Heart left ventricle (tissue), 16 donors: ENCODE data around the gene PTPRD. TPM values are rescaled to one million over a fixed set of nuclear protein-coding genes. Genes with fewer than 3 reads are reported as not detected.
A peak's percentile ranks its signal among the peaks of the same experiment; 100 is the strongest.

ENCODE experiments used
- ATAC-seq, 4 donors: fragments of 200-7000 bp; cut with Tn5 transposase; one replicate each; pipeline ENCODE4 v1.9.1; 2020 to 2022; ENCODE audit warnings: moderate library complexity in 4 of 4, mild to moderate bottlenecking in 3 of 4, moderate number of reproducible peaks in 1 of 4
- DNase-seq, 5 donors: peaks; one replicate each; pipeline ENCODE4 v3.0.0-alpha.2; 2020
- H3K27ac ChIP-seq, 12 donors: fragments of 200-600 bp; sonication (generic) in 4 of 12; one replicate each; pipeline versions ENCODE4 v1.5.0 to v1.8.0; 2016 to 2022; ENCODE audit warnings: mild to moderate bottlenecking in 2 of 12
- H3K27me3 ChIP-seq, 9 donors: fragments of 200-600 bp; sonication (generic) in 2 of 9; one replicate each; pipeline versions ENCODE4 v1.5.1 to v1.8.0; 2016 to 2022; ENCODE audit warnings: mild to moderate bottlenecking in 3 of 9
- H3K36me3 ChIP-seq, 9 donors: fragments of 200-600 bp; sonication (generic) in 2 of 9; one replicate each; pipeline versions ENCODE4 v1.5.0 to v1.8.0; 2018 to 2022; ENCODE audit warnings: mild to moderate bottlenecking in 2 of 9
- H3K4me1 ChIP-seq, 12 donors: fragments of 200-600 bp; sonication (generic) in 4 of 12; one replicate each; pipeline versions ENCODE4 v1.5.0 to v1.8.0; 2016 to 2022; ENCODE audit warnings: mild to moderate bottlenecking in 3 of 12
- H3K4me3 ChIP-seq, 12 donors: fragments of 200-600 bp; sonication (generic) in 4 of 12; one replicate each; pipeline versions ENCODE4 v1.5.0 to v1.8.0; 2017 to 2022; ENCODE audit warnings: mild to moderate bottlenecking in 9 of 12, moderate library complexity in 4 of 12
- H3K9me3 ChIP-seq, 12 donors: fragments of 200-600 bp; sonication (generic) in 4 of 12; one replicate each; pipeline versions ENCODE4 v1.5.0 to v1.8.0; 2016 to 2022; ENCODE audit warnings: mild to moderate bottlenecking in 1 of 12
- CTCF ChIP-seq, 12 donors: fragments of 200-600 bp; sonication (generic) in 4 of 12; IDR thresholded peaks; one replicate each; pipeline versions ENCODE4 v1.5.0 to v1.8.0; 2018 to 2022; ENCODE audit warnings: antibody characterized with exemption in 12 of 12, mild to moderate bottlenecking in 5 of 12
- POLR2A ChIP-seq, 2 donors: fragments of 450-650 bp; IDR thresholded peaks; one replicate each; pipeline ENCODE4 v1.6.1; 2017; ENCODE audit warnings: antibody characterized with exemption in 2 of 2, mild to moderate bottlenecking in 2 of 2, moderate library complexity in 2 of 2
- WGBS, 4 donors: extraction: QIAGEN DNeasy Blood & Tissue Kit in 2 of 4; methylation state at CpG; one replicate each; pipeline versions ENCODE4 v1.1.5 to v1.1.7; 2013 to 2018; 5-methylcytosine and 5-hydroxymethylcytosine counted together
- intact Hi-C, 10 donors: fragments of 100-400 bp; cut with DNase I; formaldehyde crosslinking; loops; one replicate each; pipeline versions ENCODE4 v1.11.1 to v1.14.2; 2022
- polyA plus RNA-seq, 2 donors: library from polyadenylated mRNA; stranded (reverse); fragments of 200-250 nt; gene quantifications; one replicate each; pipeline ENCODE4 v1.2.3, GENCODE V29; 2013
- total RNA-seq, 9 donors: library from RNA; depleted of rRNA in 2 of 9; stranded (reverse); fragments of >200 nt in 2 of 9; fragmentation: NEBNext Ultra II Directional in 3 of 9; extraction: Animal tissue kit (Norgen Biotek cat#: 25700) in 3 of 9; gene quantifications; one replicate each; pipeline versions ENCODE4 v1.1.0 to v1.2.4, GENCODE V29; 2016 to 2023
- donor health status: ischemic (EF 13 %, LVEDD 7.1; RV severe dilation, severe dysfunction).
- donor health status: healthy with polysubstance abuse.
- donor health status: DM: no; HTN: yes; CAD: no.
- donor health status: DM: no; HTN: no; CAD: no.
- donor health status: ischemic (EF 25% LVEDD 6.9; RV normal size, moderate dysfunction).
- donor health status: ischemic (EF 25% LVEDD 5.7; RV mildly dilated, moderate dysfunction).
- donor health status: healthy.
- donor health status: DM: yes; HTN: yes; CAD: no.
- donor health status: ischemic (EF 35%, LVEDD 5.7; RV mildly dilated, moderate dysfunction).
- donor health status: nonischemic (EF 11% LVEDD 7.7; RV severe dilation, severe dysfunction).
- donor health status: DM: yes; HTN: yes; CAD: no.
- donor health status: PGD.
- donor health status: ischemic (EF 29% LVEDD 5.4; RV normal size, mild dysfunction).
- donor health status: nonischemic (EF 23%, LVEDD 6.1; RV moderate dilation, normal function).

The PTPRD gene
- total and polyA plus RNA-seq, 11 donors = 1.4 to 25.3 (median 15.1) TPM

GRCh38 chr9:9257999-9258498 is 1354.8 kb downstream of the PTPRD start:
- Histone ChIP-seq H3K4me3 (no peak overlapping the region), H3K9me3 (peaks cover 0 to 7% (median 0%) of the 10 kb centered on the region in 12 donors), H3K4me1 (no peaks in the 10 kb centered on the region), H3K27ac (no peak overlapping the region), H3K27me3 (no peaks in the 10 kb centered on the region), H3K36me3 (no peaks in the 10 kb centered on the region)
- DNase-seq = no peak
- intact Hi-C loops = no loop called here
- WGBS, 4 donors = 78 to 82% (median 79%) methylated on average over 3 of the region's 3 CpGs
- TF ChIP-seq CTCF (IDR thresholded peaks at IDR 0.05) = no peak
- TF ChIP-seq POLR2A (IDR thresholded peaks at IDR 0.05) = no peak
- no peak for ATAC-seq

GRCh38 chr9:9246726-9247125 is 1366.1 kb downstream of the PTPRD start:
- no peak overlapping the region for H3K4me3 ChIP-seq
- H3K9me3 ChIP-seq = peaks cover 0 to under 1% (median 0%) of the 10 kb centered on the region in 12 donors
- H3K27me3 ChIP-seq = no peaks in the 10 kb centered on the region
- WGBS, 4 donors = 44 to 68% (median 62%) methylated on average over 2 of the region's 2 CpGs
- intact Hi-C loops = no loop called here
- H3K27ac ChIP-seq = no peak overlapping the region
- TF ChIP-seq POLR2A (IDR thresholded peaks at IDR 0.05) (no peak), CTCF (IDR thresholded peaks at IDR 0.05) (no peak)
- DNase-seq (no peak), ATAC-seq (no peak)
- H3K4me1 ChIP-seq = no peaks in the 10 kb centered on the region
- H3K36me3 ChIP-seq = no peaks in the 10 kb centered on the region

- no peaks in the 10 kb centered on the region for H3K27me3 ChIP-seq
- DNase-seq (no peak), ATAC-seq (no peak)
- intact Hi-C loops = no loop called here
- no peaks in the 10 kb centered on the region for H3K4me1 ChIP-seq
- peaks cover 0 to 17% (median 2%) of the 10 kb centered on the region in 12 donors for H3K9me3 ChIP-seq
- H3K27ac ChIP-seq = no peak overlapping the region
- H3K4me3 ChIP-seq = no peak overlapping the region
- H3K36me3 ChIP-seq = no peaks in the 10 kb centered on the region
- TF ChIP-seq POLR2A (IDR thresholded peaks at IDR 0.05) (no peak), CTCF (IDR thresholded peaks at IDR 0.05) (no peak)
Measured at GRCh38 chr9:9231946-9232345, 1380.9 kb downstream of the PTPRD start.

GRCh38 chr9:9229269-9229668 is 1383.5 kb downstream of the PTPRD start:
- intact Hi-C loops = loop anchor here in 1 of 10 donors (10.0 kb wide), 1 partner anchor 56 kb away; no protein-coding TSS in a partner anchor
- peak in 1 of 4 donors; percentile 54 for ATAC-seq
- H3K4me3 ChIP-seq = no peak overlapping the region
- no peak for DNase-seq
- H3K27ac ChIP-seq = no peak overlapping the region
- no peaks in the 10 kb centered on the region for H3K4me1 ChIP-seq
- no peak for TF ChIP-seq POLR2A (IDR thresholded peaks at IDR 0.05)
- no peak for TF ChIP-seq CTCF (IDR thresholded peaks at IDR 0.05)
- no peaks in the 10 kb centered on the region for H3K36me3 ChIP-seq
- no peaks in the 10 kb centered on the region for H3K27me3 ChIP-seq
- peaks cover 0 to 10% (median 0%) of the 10 kb centered on the region in 12 donors for H3K9me3 ChIP-seq
- 74 to 86% (median 78%) methylated on average over 3 of the region's 3 CpGs for WGBS, 4 donors
